GM18498 (cell line): ENCODE measurements around the gene MRTFB.

ENCODE experiments used
- ATAC-seq: cut with Tn5 transposase; IDR thresholded peaks from one replicate; pipeline ENCODE4 v1.9.1; 2021; ENCODE audit warnings: mild to moderate bottlenecking, moderate library complexity; ENCODE audit not compliant: unreplicated experiment

MRTFB gene

GRCh38 chr16:14225457-14225856 lies 154.3 kb downstream of the MRTFB start:
- ATAC-seq = no peak

DNA sequence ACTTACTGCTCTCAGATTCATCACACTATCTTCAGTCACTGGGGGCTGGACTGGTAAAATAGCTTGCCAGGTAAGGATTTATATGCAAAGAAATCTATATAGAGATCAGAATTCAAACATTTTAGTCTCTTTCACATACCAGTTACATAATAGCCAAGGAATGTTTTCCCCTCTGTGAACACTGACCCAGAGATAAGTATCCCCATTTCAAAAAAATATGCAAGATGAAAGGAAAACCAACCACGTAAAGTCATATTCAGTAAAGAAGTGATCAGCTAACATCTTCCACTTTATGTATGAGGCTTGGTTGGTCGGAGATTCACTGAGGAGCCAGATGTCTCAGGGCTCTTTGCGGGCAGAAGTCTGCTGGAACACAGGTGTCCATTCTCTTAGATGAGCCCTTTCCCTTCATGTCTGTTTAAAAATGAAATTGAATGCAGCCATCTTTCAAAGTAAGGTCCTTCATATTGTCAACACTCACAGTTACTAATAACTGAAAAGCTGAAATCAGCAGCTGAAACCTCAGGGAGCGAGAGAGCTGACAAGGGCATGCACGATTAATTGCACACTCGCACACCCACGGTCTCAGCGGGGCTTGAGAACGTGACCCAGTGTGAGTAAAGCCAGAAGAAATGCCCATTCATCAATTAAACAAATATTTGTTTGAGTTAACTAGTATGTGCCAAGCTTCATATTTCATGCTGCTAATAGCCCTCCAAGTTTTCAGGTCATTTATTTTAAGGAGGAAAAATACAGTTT lies 161.2 kb downstream of the MRTFB start:
- no peak for ATAC-seq

GRCh38 chr16:14236401-14236800 lies 165.3 kb downstream of the MRTFB start:
- ATAC-seq = no peak

GRCh38 chr16:14238756-14239155 lies 167.6 kb downstream of the MRTFB start:
- no peak for ATAC-seq

DNA sequence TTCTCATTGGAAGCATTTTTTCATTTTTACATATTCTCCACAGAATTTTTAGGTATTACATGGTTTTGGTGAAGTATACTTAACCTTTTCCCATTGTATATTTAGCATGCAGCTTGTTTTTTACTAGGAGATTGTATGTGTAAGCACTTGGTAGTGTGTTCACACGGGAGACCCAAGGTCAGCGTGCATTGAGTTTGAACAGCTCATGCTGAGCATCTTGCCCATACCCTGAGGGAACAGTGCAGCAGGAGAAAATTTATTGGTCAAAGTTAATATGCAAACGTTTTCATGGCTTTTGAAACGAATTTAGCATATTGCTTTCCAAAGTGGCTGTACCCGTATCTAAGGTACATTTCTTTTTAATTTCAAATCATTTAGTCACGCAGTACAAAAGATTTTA lies 168.7 kb downstream of the MRTFB start:
- ATAC-seq = no peak

- no peak for ATAC-seq
Observed at GRCh38 chr16:14240219-14240843, 169.2 kb downstream of the MRTFB start.

DNA sequence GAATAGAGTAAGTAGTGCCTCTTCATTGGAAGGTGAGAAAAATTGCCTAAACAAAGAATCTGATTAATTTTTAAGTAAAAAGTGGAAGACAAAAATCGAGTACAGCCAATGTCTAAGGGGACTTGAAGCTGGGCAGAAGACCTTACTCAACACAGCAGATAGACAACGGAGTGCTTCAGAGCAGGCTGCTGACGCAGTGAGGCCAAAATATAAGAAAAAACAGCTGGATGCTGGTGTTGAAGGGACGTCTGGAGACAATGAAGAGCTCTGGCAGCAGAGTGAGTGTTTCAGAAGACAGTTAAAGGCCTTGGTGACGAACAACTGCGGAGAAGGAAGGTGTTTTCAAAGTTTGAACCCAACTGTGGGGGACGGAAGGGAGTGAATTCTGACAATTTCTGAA lies 169.8 kb downstream of the MRTFB start:
- ATAC-seq = no peak

DNA sequence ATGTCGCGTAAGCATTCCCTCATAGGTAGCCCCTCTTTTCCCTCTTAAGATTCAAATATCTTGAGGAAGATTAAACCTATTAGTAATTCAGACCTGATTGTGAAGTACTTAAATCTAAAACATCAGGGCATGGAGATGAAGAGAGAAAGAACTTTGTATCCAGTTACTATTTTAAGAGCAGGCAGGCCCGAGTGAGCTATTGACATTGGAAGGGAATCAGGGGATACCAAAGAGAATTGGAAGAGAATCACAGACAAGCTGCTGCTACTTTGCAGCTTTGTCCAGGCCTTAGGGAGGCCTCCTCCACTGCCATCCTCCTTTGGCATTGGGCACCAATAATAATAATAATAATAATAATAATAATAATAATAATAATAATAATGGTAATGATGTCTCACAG lies 170.5 kb downstream of the MRTFB start:
- ATAC-seq = no peak

GRCh38 chr16:14242769-14243168 lies 171.7 kb downstream of the MRTFB start:
- no peak for ATAC-seq

- no peak for ATAC-seq
Observed at GRCh38 chr16:14244196-14245010, 173.3 kb downstream of the MRTFB start.

GRCh38 chr16:14248791-14249190 lies 177.7 kb downstream of the MRTFB start:
- ATAC-seq = no peak

GRCh38 chr16:14249291-14250032 lies 178.3 kb downstream of the MRTFB start:
- ATAC-seq = no peak

DNA sequence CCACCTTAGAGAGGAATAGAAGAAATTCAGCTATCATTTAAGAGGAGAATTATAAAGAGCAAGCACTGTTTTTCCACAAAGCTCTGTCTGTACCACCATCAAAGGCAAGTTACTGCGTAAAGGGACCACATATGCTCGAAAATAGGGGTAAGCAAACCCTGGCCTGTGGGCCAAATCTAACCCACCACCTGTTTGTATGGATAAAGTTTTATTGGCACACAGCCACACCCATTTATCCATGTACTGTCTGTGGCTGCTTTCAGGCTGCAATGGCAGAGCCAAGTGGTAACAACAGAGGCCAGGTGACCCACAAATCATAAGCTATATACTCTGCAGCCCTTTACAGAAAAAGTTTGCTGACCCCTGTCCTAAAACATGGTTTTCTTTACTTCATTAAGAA lies 180.3 kb downstream of the MRTFB start:
- ATAC-seq = no peak

DNA sequence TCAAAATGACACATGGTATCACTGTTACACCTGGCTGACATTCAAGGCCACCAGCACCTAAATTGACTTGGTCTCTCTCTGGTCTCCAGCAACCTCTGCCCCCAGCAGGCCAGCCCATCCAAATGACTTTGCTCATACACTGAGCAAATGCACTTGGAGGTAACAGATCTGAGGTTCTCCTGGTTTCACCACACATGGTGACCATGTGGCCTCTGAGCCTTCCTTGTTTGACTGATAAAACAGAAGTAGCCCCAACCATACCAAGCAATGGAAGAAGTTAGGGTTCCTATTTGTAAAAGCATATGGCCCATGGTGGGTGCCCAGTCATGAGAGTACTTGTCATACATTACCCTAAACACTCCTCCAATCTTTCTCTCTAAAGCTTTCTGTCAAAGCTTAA lies 181.7 kb downstream of the MRTFB start:
- ATAC-seq = no peak

DNA sequence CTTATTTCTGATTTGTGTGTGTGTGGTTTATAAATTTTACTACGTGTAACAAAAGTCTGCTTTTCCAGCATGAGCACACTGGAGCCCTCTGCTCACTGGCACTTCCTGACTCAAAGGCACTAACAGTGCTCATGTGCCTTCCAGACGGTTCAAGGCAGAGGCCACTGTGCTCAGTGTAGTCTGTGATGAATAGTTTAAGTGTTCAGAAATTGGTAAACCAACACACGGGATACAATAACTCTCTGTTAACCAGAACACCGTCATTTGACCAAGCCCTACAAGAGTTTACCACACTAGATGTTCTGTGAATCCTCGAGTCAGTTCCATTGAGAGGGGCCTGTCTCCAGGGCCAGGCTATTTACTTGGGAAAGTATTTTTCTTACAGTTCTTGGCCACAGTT lies 191.9 kb downstream of the MRTFB start:
- ATAC-seq = no peak

GRCh38 chr16:14263769-14264168 lies 192.7 kb downstream of the MRTFB start:
- no peak for ATAC-seq

DNA sequence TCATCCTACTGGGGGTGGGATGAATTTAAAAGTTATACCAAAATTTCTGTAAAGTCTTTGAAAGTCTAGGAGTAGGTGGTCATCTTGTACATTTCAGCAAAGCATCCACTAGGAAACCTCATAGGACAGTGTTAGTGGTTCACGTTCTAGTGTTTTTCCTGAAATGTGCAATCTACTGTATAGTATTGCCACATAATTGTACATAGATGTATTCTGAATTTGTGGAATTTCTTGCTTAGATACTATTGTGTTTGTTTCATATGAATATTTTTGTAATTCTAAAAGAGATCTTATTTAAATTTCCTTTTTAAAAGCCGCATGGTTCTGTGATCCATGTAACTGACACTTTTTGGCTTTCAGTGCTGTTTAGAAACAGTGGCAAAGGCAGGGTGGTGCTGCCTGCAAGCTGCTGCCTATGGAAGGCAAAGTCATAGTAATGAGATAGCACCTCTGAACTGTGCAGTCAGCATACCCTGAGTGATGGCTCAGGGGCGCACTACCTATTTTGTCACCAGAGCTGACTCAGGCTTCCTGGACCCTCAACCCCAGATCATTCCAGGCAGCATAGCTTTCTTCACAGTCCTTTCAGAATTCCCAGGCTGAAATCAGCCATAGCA lies 193.3 kb downstream of the MRTFB start:
- no peak for ATAC-seq

- no peak for ATAC-seq
Observed at GRCh38 chr16:14268073-14268472, 197.0 kb downstream of the MRTFB start.

DNA sequence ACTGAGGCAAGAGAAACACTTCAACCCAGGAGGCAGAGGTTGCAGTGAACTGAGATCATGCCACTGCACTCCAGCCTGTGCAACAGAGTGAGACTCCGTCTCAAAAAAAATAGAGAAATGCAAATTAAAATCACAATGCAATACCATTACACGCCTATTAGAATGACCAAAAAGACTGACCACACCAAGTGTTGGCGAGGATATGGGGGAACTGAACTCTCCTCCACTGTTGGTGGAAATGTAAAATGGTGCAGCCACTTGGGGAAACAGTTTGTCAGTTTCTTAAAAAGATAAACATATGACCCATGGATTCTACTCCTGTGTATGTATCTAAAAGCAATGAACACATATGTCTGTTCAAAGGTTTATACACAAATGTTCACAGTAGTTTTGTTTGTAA lies 204.8 kb downstream of the MRTFB start:
- no peak for ATAC-seq

- no peak for ATAC-seq
Observed at GRCh38 chr16:14278749-14279148, 207.6 kb downstream of the MRTFB start.

GRCh38 chr16:14280541-14280940 lies 209.4 kb downstream of the MRTFB start:
- ATAC-seq = no peak
